Measurements from ENCODE around the gene TNFRSF12A.
A peak's percentile ranks its signal among the peaks of the same experiment; 100 is the strongest.

Gene TNFRSF12A
- total RNA-seq: 3.1 to 12.1 (median 5.0) reads per million in 3 experiments

- DNase-seq: peak; percentile 50
These were observed at the start of gene TNFRSF12A for GRCh38 chr16:3020247-3020603. TNFRSF12A (plus strand) TSS chr16:3020368; CDS start chr16:3020398, 30 bp downstream.

- DNase-seq: no peak
These were observed 49.6 kb upstream of the TNFRSF12A start for GRCh38 chr16:2970563-2970962.

GRCh38 chr16:2971134-2971984, 48.8 kb upstream of the TNFRSF12A start:
- no peak for DNase-seq

- no peak for DNase-seq
These were observed 48.0 kb upstream of the TNFRSF12A start for GRCh38 chr16:2971985-2972784.

- DNase-seq: no peak
These were observed 47.1 kb upstream of the TNFRSF12A start for GRCh38 chr16:2973093-2973492.

GRCh38 chr16:2973605-2974318, 46.4 kb upstream of the TNFRSF12A start:
- no peak for DNase-seq

- DNase-seq: no peak
These were observed 45.7 kb upstream of the TNFRSF12A start for GRCh38 chr16:2974319-2975056.

GRCh38 chr16:2975161-2975795, 44.9 kb upstream of the TNFRSF12A start:
- no peak for DNase-seq

GRCh38 chr16:2976201-2976600, 44.0 kb upstream of the TNFRSF12A start:
- DNase-seq: no peak

GRCh38 chr16:2976673-2977072, 43.5 kb upstream of the TNFRSF12A start:
- no peak for DNase-seq

- no peak for DNase-seq
These were observed 42.7 kb upstream of the TNFRSF12A start for GRCh38 chr16:2977440-2977839.

- no peak for DNase-seq
These were observed 40.4 kb upstream of the TNFRSF12A start for GRCh38 chr16:2979669-2980226.

- peak; percentile 93 for DNase-seq
These were observed 39.7 kb upstream of the TNFRSF12A start, which contains the start of gene PKMYT1 for GRCh38 chr16:2980227-2981176. PKMYT1 (minus strand) TSS chr16:2980446; CDS start chr16:2979657, 789 bp downstream.

GRCh38 chr16:2981177-2981898, 38.8 kb upstream of the TNFRSF12A start:
- DNase-seq: no peak

- no peak for DNase-seq
These were observed 38.3 kb upstream of the TNFRSF12A start for GRCh38 chr16:2981899-2982250.

- no peak for DNase-seq
These were observed 37.8 kb upstream of the TNFRSF12A start for GRCh38 chr16:2982402-2982801.

GRCh38 chr16:2983706-2984136, 36.4 kb upstream of the TNFRSF12A start:
- DNase-seq: no peak

- DNase-seq: no peak
These were observed 34.7 kb upstream of the TNFRSF12A start for GRCh38 chr16:2985462-2985861.

GRCh38 chr16:2985893-2986355, 34.2 kb upstream of the TNFRSF12A start:
- no peak for DNase-seq
